ENCODE measurements around the gene NYNRIN. TPM values are rescaled to one million over a fixed set of nuclear protein-coding genes. Genes with fewer than 3 reads are reported as not detected.

Gene NYNRIN
- total RNA-seq, 1 experiment from 2014 or later, result 0.31 TPM

DNA sequence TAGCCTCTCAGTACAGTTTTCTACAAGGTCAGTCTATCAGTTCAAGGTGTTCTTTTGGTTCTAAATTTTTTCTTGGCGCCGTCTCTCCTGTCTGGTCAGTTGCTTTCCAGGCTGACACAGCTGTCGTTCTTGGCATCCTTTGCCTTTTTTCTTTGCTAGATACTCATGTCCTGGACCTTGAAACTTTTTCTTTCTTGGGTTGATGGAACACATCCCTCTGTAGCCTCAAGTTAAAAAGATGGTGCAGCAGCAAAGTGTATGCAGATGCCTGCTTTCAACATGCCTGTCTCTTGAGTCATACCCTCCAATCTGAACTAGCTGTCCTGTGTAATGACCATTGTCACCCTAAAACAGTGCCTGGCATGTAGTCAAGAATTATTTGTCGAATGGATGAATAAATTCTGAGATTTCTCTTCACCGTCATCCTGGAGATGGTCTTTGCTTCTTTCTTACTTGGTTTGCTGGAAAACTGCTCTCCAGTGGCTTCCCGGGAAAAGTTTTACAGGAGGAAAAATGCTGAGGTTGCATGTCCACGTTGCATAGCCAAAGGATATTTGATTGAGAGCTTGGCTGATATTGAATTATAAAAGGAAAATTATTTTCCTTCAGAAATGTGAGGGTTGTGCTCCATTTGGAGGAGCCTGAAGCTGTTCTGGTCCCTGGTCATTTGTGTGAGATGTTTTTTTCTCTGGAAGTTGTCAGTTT lies 4.6 kb downstream of the NYNRIN start:
- in situ Hi-C loops (cut with HindIII; ENCODE audit: low pct_unique_long_range_greater_than_20kb, low sequenced_read_pairs), result no loop called here

DNA sequence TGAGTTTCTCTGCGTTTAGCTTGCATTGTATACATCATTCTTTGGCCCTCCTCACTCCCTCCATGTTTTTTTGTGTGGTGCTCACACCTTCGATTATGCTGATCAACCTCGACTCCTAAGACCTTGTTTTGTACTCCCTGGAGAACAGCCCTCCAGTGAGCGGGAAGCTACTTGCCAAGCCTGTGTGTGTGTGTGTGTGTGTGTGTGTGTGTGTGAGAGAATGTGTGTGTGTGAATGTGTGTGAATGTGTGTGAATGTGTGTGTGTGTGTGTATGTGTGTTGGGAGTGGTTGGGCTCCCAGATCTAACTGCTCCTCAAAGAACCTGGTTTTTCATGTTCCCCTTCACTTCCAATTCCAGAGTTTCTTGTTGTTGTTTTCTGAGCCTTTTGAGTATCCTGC lies 6.0 kb downstream of the NYNRIN start:
- intact Hi-C loops (cut with micrococcal nuclease; ENCODE audit: unreplicated experiment) (no loop called here), in situ Hi-C loops (cut with HindIII; ENCODE audit: low pct_unique_long_range_greater_than_20kb, low sequenced_read_pairs) (no loop called here)
- Histone ChIP-seq H3K4me1 (ENCODE audit: control insufficient read depth, insufficient read depth, low read length) (no peaks in the 10 kb centered on the region), H3K9me3 (ENCODE audit: control insufficient read depth, insufficient read depth, low read depth, low read length) (no peaks in the 10 kb centered on the region), H3K4me3 (ENCODE audit: low read depth in 2 of 2, low read length in 2 of 2) (no peak overlapping the region), H3K36me3 (ENCODE audit: control insufficient read depth, insufficient read depth, low read length) (no peaks in the 10 kb centered on the region), H3K27ac (ENCODE audit: low read length) (no peak overlapping the region), H3K27me3 (ENCODE audit: control insufficient read depth, insufficient read depth, low read length) (peaks cover 3% of the 10 kb centered on the region)
- CTCF ChIA-PET, result no interaction called here
- TF ChIP-seq, protein P1, sequence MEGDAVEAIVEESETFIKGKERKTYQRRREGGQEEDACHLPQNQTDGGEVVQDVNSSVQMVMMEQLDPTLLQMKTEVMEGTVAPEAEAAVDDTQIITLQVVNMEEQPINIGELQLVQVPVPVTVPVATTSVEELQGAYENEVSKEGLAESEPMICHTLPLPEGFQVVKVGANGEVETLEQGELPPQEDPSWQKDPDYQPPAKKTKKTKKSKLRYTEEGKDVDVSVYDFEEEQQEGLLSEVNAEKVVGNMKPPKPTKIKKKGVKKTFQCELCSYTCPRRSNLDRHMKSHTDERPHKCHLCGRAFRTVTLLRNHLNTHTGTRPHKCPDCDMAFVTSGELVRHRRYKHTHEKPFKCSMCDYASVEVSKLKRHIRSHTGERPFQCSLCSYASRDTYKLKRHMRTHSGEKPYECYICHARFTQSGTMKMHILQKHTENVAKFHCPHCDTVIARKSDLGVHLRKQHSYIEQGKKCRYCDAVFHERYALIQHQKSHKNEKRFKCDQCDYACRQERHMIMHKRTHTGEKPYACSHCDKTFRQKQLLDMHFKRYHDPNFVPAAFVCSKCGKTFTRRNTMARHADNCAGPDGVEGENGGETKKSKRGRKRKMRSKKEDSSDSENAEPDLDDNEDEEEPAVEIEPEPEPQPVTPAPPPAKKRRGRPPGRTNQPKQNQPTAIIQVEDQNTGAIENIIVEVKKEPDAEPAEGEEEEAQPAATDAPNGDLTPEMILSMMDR (IDR thresholded peaks at IDR 0.05), result no peak
- TF ChIP-seq, protein P2, sequence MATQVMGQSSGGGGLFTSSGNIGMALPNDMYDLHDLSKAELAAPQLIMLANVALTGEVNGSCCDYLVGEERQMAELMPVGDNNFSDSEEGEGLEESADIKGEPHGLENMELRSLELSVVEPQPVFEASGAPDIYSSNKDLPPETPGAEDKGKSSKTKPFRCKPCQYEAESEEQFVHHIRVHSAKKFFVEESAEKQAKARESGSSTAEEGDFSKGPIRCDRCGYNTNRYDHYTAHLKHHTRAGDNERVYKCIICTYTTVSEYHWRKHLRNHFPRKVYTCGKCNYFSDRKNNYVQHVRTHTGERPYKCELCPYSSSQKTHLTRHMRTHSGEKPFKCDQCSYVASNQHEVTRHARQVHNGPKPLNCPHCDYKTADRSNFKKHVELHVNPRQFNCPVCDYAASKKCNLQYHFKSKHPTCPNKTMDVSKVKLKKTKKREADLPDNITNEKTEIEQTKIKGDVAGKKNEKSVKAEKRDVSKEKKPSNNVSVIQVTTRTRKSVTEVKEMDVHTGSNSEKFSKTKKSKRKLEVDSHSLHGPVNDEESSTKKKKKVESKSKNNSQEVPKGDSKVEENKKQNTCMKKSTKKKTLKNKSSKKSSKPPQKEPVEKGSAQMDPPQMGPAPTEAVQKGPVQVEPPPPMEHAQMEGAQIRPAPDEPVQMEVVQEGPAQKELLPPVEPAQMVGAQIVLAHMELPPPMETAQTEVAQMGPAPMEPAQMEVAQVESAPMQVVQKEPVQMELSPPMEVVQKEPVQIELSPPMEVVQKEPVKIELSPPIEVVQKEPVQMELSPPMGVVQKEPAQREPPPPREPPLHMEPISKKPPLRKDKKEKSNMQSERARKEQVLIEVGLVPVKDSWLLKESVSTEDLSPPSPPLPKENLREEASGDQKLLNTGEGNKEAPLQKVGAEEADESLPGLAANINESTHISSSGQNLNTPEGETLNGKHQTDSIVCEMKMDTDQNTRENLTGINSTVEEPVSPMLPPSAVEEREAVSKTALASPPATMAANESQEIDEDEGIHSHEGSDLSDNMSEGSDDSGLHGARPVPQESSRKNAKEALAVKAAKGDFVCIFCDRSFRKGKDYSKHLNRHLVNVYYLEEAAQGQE (IDR thresholded peaks at IDR 0.05; ENCODE audit: insufficient read depth in 1 of 2, low read depth in 2 of 2, low read length in 1 of 2), result no peak
- TF ChIP-seq SIN3A (IDR thresholded peaks at IDR 0.05; ENCODE audit: borderline replicate concordance, insufficient read depth, low read depth, low read length) (no peak), TCF7L2 (IDR thresholded peaks at IDR 0.05; ENCODE audit: low read depth, low read length) (no peak), POLR2AphosphoS5 (IDR thresholded peaks at IDR 0.05; ENCODE audit: low read depth, low read length) (no peak)
- no TSS peak for BruUV-seq (replicated peaks)
- DNase-seq (ENCODE audit: low read depth, low spot score) (no peak), ATAC-seq (no peak)
- POLR2A ChIA-PET, result no interaction called here

More for the DNA sequence above, 4.6 kb downstream of the NYNRIN start:
- H3K4me3 ChIP-seq (ENCODE audit: low read depth in 2 of 2, low read length in 2 of 2), result no peak overlapping the region
- intact Hi-C loops (cut with micrococcal nuclease; ENCODE audit: unreplicated experiment), result no loop called here
- BruUV-seq (replicated peaks), result no TSS peak
- H3K27ac ChIP-seq (ENCODE audit: low read length), result no peak overlapping the region
- DNase-seq (ENCODE audit: low read depth, low spot score) (no peak), ATAC-seq (no peak)
- H3K27me3 ChIP-seq (ENCODE audit: control insufficient read depth, insufficient read depth, low read length), result peaks cover 3% of the 10 kb centered on the region
- no peaks in the 10 kb centered on the region for H3K9me3 ChIP-seq (ENCODE audit: control insufficient read depth, insufficient read depth, low read depth, low read length)
- H3K4me1 ChIP-seq (ENCODE audit: control insufficient read depth, insufficient read depth, low read length), result no peaks in the 10 kb centered on the region
- TF ChIP-seq POLR2AphosphoS5 (IDR thresholded peaks at IDR 0.05; ENCODE audit: low read depth, low read length) (no peak), SIN3A (IDR thresholded peaks at IDR 0.05; ENCODE audit: borderline replicate concordance, insufficient read depth, low read depth, low read length) (no peak), TCF7L2 (IDR thresholded peaks at IDR 0.05; ENCODE audit: low read depth, low read length) (no peak)
- TF ChIP-seq, protein P1 (IDR thresholded peaks at IDR 0.05), result no peak
- TF ChIP-seq, protein P2 (IDR thresholded peaks at IDR 0.05; ENCODE audit: insufficient read depth in 1 of 2, low read depth in 2 of 2, low read length in 1 of 2), result no peak
- POLR2A ChIA-PET, result no interaction called here
- CTCF ChIA-PET, result interaction anchor here (1.2 kb wide), 1 partner anchor 34 kb away, joined by 3 read pairs; no protein-coding TSS in a partner anchor
- no peaks in the 10 kb centered on the region for H3K36me3 ChIP-seq (ENCODE audit: control insufficient read depth, insufficient read depth, low read length)
